HEK293 (cell line): ENCODE measurements around the gene THUMPD3.

ENCODE experiments used
- CTCF ChIA-PET: fragments of 350-600 bp; formaldehyde crosslinking; extraction: SDS; loops from one replicate; lab custom pipeline; 2021; ENCODE audit warnings: antibody characterized with exemption; lab: Yijun Ruan, JAX
- POLR2A ChIA-PET: fragments of 300-600 bp; formaldehyde crosslinking; extraction: SDS; loops from one replicate; lab custom pipeline; 2020; ENCODE audit warnings: antibody characterized with exemption, inconsistent platforms; lab: Yijun Ruan, JAX
- H3K27ac ChIP-seq: fragments of 200-500 bp; sonication (Bioruptor generic); 2 replicates; pipeline ENCODE4 v1.5.1; 2014; ENCODE audit warnings: low read depth, low read length, control low read depth, inconsistent platforms; ENCODE audit errors: extremely low read depth
- H3K36me3 ChIP-seq, 2 experiments: fragments of 200-500 bp in 1 of 2; sonication (Bioruptor generic) in 1 of 2; 1 replicate in 1 of 2; 2 replicates in 1 of 2; pipeline ENCODE4 v1.5.1; 2014 to 2017; ENCODE audit warnings: inconsistent platforms in 2 of 2, low read length in 2 of 2; ENCODE audit not compliant: control insufficient read depth in 2 of 2, insufficient read depth in 1 of 2
- H3K4me1 ChIP-seq: fragments of 200-500 bp; sonication (Bioruptor generic); 2 replicates; pipeline ENCODE4 v1.5.1; 2014; ENCODE audit warnings: mild to moderate bottlenecking, low read length, inconsistent platforms; ENCODE audit not compliant: control insufficient read depth, insufficient read depth
- H3K4me3 ChIP-seq: 2 replicates; pipeline ENCODE4 v1.5.1; 2011; ENCODE audit warnings: low read depth, mild to moderate bottlenecking, control low read depth, low read length, moderate library complexity
- H3K9me3 ChIP-seq: fragments of 200-500 bp; sonication (Bioruptor generic); 2 replicates; pipeline ENCODE4 v1.5.1; 2014; ENCODE audit warnings: low read depth, low read length, inconsistent platforms; ENCODE audit not compliant: control insufficient read depth, insufficient read depth
- EGR2 ChIP-seq: fragments of 450-650 bp; formaldehyde crosslinking; IDR thresholded peaks from 2 replicates; pipeline ENCODE4 v1.5.1; 2016; ENCODE audit warnings: low read depth, missing biosample characterization, missing genetic modification characterization
- GFI1B ChIP-seq: fragments of 450-650 bp; formaldehyde crosslinking; IDR thresholded peaks from 2 replicates; pipeline ENCODE4 v1.5.1; 2016; ENCODE audit warnings: missing biosample characterization, missing genetic modification characterization
- KLF10 ChIP-seq: fragments of 450-650 bp; IDR thresholded peaks from 2 replicates; pipeline ENCODE4 v1.5.1; 2018; ENCODE audit warnings: missing biosample characterization, mild to moderate bottlenecking, missing genetic modification characterization
- KLF8 ChIP-seq: fragments of 450-650 bp; formaldehyde crosslinking; IDR thresholded peaks from 2 replicates; pipeline ENCODE4 v1.5.1; 2016; ENCODE audit warnings: missing biosample characterization, missing genetic modification characterization
- KLF9 ChIP-seq: fragments of 450-650 bp; formaldehyde crosslinking; IDR thresholded peaks from 2 replicates; pipeline ENCODE4 v1.5.1; 2016; ENCODE audit warnings: missing biosample characterization, missing genetic modification characterization, low read depth
- MZF1 ChIP-seq: fragments of 450-650 bp; formaldehyde crosslinking; IDR thresholded peaks from 2 replicates; pipeline ENCODE4 v1.5.1; 2017; ENCODE audit warnings: missing biosample characterization, missing genetic modification characterization, borderline replicate concordance
- ZBTB1 ChIP-seq: fragments of 450-650 bp; formaldehyde crosslinking; IDR thresholded peaks from 2 replicates; pipeline ENCODE4 v1.5.1; 2016; ENCODE audit warnings: missing biosample characterization, missing genetic modification characterization
- ZBTB17 ChIP-seq: fragments of 450-650 bp; formaldehyde crosslinking; IDR thresholded peaks from 2 replicates; pipeline ENCODE4 v1.5.1; 2016; ENCODE audit warnings: missing biosample characterization, missing genetic modification characterization
- ZBTB7A ChIP-seq: fragments of 450-650 bp; formaldehyde crosslinking; IDR thresholded peaks from 2 replicates; pipeline ENCODE4 v1.5.1; 2016; ENCODE audit warnings: low read depth, missing biosample characterization, missing genetic modification characterization
- ZEB2 ChIP-seq: fragments of 450-650 bp; formaldehyde crosslinking; IDR thresholded peaks from 2 replicates; pipeline ENCODE4 v1.5.1; 2016; ENCODE audit warnings: missing biosample characterization, missing genetic modification characterization
- ZNF112 ChIP-seq: fragments of 450-650 bp; formaldehyde crosslinking; IDR thresholded peaks from 2 replicates; pipeline ENCODE4 v1.5.0; 2017; ENCODE audit warnings: missing biosample characterization, missing genetic modification characterization
- ZNF146 ChIP-seq: fragments of 450-650 bp; formaldehyde crosslinking; IDR thresholded peaks from 2 replicates; pipeline ENCODE4 v1.5.1; 2016; ENCODE audit warnings: missing biosample characterization, missing genetic modification characterization
- ZNF239 ChIP-seq: fragments of 450-650 bp; formaldehyde crosslinking; IDR thresholded peaks from 2 replicates; pipeline ENCODE4 v1.5.1; 2016; ENCODE audit warnings: missing biosample characterization, missing genetic modification characterization
- ZNF324 ChIP-seq: fragments of 450-650 bp; formaldehyde crosslinking; IDR thresholded peaks from 2 replicates; pipeline ENCODE4 v1.5.1; 2016; ENCODE audit warnings: missing biosample characterization, missing genetic modification characterization
- ZNF560 ChIP-seq: fragments of 450-650 bp; formaldehyde crosslinking; IDR thresholded peaks from 2 replicates; pipeline ENCODE4 v1.5.1; 2017; ENCODE audit warnings: missing biosample characterization, missing genetic modification characterization, borderline replicate concordance
- ZXDB ChIP-seq: fragments of 450-650 bp; formaldehyde crosslinking; IDR thresholded peaks from 2 replicates; pipeline ENCODE4 v1.5.1; 2016; ENCODE audit warnings: missing biosample characterization, missing genetic modification characterization
- TF ChIP-seq, protein P1 (sequence below): fragments of 450-650 bp; formaldehyde crosslinking; optimal IDR thresholded peaks from 2 replicates; pipeline ENCODE3; 2016; ENCODE audit warnings: missing biosample characterization, mild to moderate bottlenecking, missing genetic modification characterization
- TF ChIP-seq, protein P2 (sequence below): fragments of 450-650 bp; formaldehyde crosslinking; conservative IDR thresholded peaks from 2 replicates; pipeline ENCODE4 v1.5.1; 2016; ENCODE audit warnings: low read depth, missing biosample characterization, missing genetic modification characterization
- TF ChIP-seq, protein P3 (sequence below): sonication (generic); formaldehyde crosslinking; IDR thresholded peaks from 2 replicates; pipeline ENCODE4 v1.8.1; 2022; ENCODE audit warnings: mild to moderate bottlenecking, moderate library complexity, missing genetic modification reagents

Gene THUMPD3

DNA sequence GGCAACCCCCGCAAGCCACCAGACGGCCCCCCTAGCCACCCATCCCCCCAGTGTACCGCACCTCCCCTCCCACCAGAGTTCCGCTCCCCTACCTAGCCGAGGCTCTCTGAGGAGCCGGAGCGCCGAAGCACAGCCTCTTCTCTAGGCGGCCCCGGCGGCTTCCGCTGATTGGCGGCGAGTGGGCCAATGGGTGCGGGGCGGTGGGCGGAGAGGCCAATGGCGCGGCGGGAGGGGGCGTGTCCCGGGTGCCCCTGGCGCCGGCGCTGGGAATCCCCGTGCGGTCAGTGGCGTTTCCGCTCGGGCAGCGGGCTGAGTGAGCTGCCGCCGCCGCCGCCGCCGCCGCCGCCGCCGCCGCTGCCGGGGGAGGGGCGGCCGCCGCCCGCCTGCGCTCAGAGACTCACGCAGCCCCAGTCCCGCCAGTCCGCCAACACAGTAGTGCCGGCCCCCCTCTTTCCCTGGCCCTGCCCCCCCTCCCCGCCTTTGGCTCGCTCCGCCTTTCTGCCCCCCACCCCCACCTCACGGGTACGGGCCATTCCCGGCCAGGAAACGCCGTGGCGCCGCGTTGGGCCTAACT is 34.6 kb downstream of the THUMPD3 start, which contains the start of gene SETD5:
Gene SETD5, plus strand, starts transcription at position 284 of the 574 bp plus-strand sequence. CDS start 31,324 bp downstream, outside the sequence.
- ChIA-PET CTCF (interaction anchor here (0.5 kb wide), 1 partner anchor 11 kb away, joined by 4 read pairs; no protein-coding TSS in a partner anchor), POLR2A (interaction anchor here (0.6 to 5.1 kb wide), 11 partner anchors 14 to 1032 kb away, joined by 3 to 70 read pairs (median 11); partner anchors contain the start of genes OGG1 and THUMPD3)
- peaks cover 29% of the 10 kb centered on the region for H3K4me1 ChIP-seq
- peak within 1 kb of the TSS; percentile 99 for H3K27ac ChIP-seq
- H3K36me3 ChIP-seq = peaks cover 14 to 33% of the 10 kb centered on the region in 2 experiments
- no peaks in the 10 kb centered on the region for H3K9me3 ChIP-seq
- peak within 1 kb of the TSS; percentile 98 for H3K4me3 ChIP-seq
- TF ChIP-seq GFI1B (0 out of 2 replicates have a peak, but pooled peaks have one; percentile 50), ZXDB (tag by site-specific recombination) (peak; percentile 100), ZNF146 (tag by site-specific recombination) (0 out of 2 replicates have a peak, but pooled peaks have one; percentile 25), ZEB2 (peak; percentile 68; the same call in 1 of the 2 replicates), MZF1 (tag by site-specific recombination) (peak; percentile 57; the same call in 1 of the 2 replicates), ZBTB1 (tag by site-specific recombination) (0 out of 2 replicates have a peak, but pooled peaks have one; percentile 75), ZBTB17 (tag by site-specific recombination) (0 out of 2 replicates have a peak, but pooled peaks have one; percentile 64), ZBTB7A (tag by site-specific recombination) (no peak), KLF10 (tag by site-specific recombination) (0 out of 2 replicates have a peak, but pooled peaks have one; percentile 14), KLF9 (tag by site-specific recombination) (peak; percentile 66; the same call in 1 of the 2 replicates), ZNF239 (no peak), ZNF560 (tag by site-specific recombination) (no peak), KLF8 (no peak), ZNF324 (tag by site-specific recombination) (0 out of 2 replicates have a peak, but pooled peaks have one; percentile 69), ZNF112 (no peak), EGR2 (no peak)
- TF ChIP-seq, protein P1, sequence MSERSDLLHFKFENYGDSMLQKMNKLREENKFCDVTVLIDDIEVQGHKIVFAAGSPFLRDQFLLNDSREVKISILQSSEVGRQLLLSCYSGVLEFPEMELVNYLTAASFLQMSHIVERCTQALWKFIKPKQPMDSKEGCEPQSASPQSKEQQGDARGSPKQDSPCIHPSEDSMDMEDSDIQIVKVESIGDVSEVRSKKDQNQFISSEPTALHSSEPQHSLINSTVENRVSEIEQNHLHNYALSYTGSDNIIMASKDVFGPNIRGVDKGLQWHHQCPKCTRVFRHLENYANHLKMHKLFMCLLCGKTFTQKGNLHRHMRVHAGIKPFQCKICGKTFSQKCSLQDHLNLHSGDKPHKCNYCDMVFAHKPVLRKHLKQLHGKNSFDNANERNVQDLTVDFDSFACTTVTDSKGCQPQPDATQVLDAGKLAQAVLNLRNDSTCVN = no peak
- TF ChIP-seq, protein P2, sequence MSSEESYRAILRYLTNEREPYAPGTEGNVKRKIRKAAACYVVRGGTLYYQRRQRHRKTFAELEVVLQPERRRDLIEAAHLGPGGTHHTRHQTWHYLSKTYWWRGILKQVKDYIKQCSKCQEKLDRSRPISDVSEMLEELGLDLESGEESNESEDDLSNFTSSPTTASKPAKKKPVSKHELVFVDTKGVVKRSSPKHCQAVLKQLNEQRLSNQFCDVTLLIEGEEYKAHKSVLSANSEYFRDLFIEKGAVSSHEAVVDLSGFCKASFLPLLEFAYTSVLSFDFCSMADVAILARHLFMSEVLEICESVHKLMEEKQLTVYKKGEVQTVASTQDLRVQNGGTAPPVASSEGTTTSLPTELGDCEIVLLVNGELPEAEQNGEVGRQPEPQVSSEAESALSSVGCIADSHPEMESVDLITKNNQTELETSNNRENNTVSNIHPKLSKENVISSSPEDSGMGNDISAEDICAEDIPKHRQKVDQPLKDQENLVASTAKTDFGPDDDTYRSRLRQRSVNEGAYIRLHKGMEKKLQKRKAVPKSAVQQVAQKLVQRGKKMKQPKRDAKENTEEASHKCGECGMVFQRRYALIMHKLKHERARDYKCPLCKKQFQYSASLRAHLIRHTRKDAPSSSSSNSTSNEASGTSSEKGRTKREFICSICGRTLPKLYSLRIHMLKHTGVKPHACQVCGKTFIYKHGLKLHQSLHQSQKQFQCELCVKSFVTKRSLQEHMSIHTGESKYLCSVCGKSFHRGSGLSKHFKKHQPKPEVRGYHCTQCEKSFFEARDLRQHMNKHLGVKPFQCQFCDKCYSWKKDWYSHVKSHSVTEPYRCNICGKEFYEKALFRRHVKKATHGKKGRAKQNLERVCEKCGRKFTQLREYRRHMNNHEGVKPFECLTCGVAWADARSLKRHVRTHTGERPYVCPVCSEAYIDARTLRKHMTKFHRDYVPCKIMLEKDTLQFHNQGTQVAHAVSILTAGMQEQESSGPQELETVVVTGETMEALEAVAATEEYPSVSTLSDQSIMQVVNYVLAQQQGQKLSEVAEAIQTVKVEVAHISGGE (tag by site-specific recombination) = peak; percentile 19; the same call in 1 of the 2 replicates
- TF ChIP-seq, protein P3, sequence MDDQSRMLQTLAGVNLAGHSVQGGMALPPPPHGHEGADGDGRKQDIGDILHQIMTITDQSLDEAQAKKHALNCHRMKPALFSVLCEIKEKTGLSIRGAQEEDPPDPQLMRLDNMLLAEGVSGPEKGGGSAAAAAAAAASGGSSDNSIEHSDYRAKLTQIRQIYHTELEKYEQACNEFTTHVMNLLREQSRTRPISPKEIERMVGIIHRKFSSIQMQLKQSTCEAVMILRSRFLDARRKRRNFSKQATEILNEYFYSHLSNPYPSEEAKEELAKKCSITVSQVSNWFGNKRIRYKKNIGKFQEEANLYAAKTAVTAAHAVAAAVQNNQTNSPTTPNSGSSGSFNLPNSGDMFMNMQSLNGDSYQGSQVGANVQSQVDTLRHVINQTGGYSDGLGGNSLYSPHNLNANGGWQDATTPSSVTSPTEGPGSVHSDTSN = peak; percentile 37; the same call in 1 of the 2 replicates
